Suprapubic skin (tissue), 3 donors: Measurements from ENCODE around the gene MACC1.

Source experiments
- CTCF ChIP-seq, 2 donors: fragments of 200-600 bp in 1 of 2; fragments of 450-650 bp in 1 of 2; sonication (generic) in 1 of 2; IDR thresholded peaks; one replicate each; pipeline ENCODE4 v1.5.1; 2016 to 2019; ENCODE audit warnings: antibody characterized with exemption in 2 of 2, mild to moderate bottlenecking in 1 of 2, moderate library complexity in 1 of 2
- POLR2A ChIP-seq, 2 donors: fragments of 450-650 bp; IDR thresholded peaks; one replicate each; pipeline ENCODE4 v1.6.1; 2017; ENCODE audit warnings: antibody characterized with exemption in 2 of 2, mild to moderate bottlenecking in 2 of 2, moderate library complexity in 2 of 2

- TF ChIP-seq CTCF (IDR thresholded peaks at IDR 0.05) (no peak), POLR2A (IDR thresholded peaks at IDR 0.05) (no peak)
Measured at GRCh38 chr7:20173828-20174227, 43.4 kb downstream of the MACC1 start.
